DOHH2 (cell line): Measurements from ENCODE around the gene CTTN.

ENCODE experiments used
- H3F3A ChIP-seq: fragments of 200-600 bp; sonication (generic), shearing (Covaris generic); 2 replicates; pipeline ENCODE4 v1.6.0; 2016; ENCODE audit warnings: antibody characterized with exemption, mild to moderate bottlenecking; ENCODE audit not compliant: control insufficient read depth, insufficient read depth
- H3K27ac ChIP-seq: fragments of 200-600 bp; sonication (generic); 2 replicates; pipeline ENCODE4 v1.5.1; 2014; ENCODE audit warnings: low read depth, mild to moderate bottlenecking, low read length, moderate library complexity
- H3K27me3 ChIP-seq: fragments of 200-600 bp; sonication (generic); 2 replicates; pipeline ENCODE4 v1.6.1; 2014; ENCODE audit warnings: mild to moderate bottlenecking, low read length, mixed read lengths; ENCODE audit not compliant: control insufficient read depth
- H3K36me3 ChIP-seq: fragments of 200-600 bp; sonication (generic); 2 replicates; pipeline ENCODE4 v1.6.1; 2014; ENCODE audit warnings: mild to moderate bottlenecking, low read length, moderate library complexity, mixed read lengths; ENCODE audit not compliant: control insufficient read depth
- H3K4me1 ChIP-seq: fragments of 200-600 bp; sonication (generic); 2 replicates; pipeline ENCODE4 v1.6.1; 2014; ENCODE audit warnings: mild to moderate bottlenecking, low read length, mixed read lengths; ENCODE audit not compliant: control insufficient read depth
- H3K4me2 ChIP-seq: fragments of 200-600 bp; sonication (generic); 2 replicates; pipeline ENCODE4 v1.6.0; 2014; ENCODE audit warnings: mild to moderate bottlenecking, low read length, moderate library complexity
- H3K4me3 ChIP-seq: fragments of 200-600 bp; sonication (generic); 2 replicates; pipeline ENCODE4 v1.5.1; 2014; ENCODE audit warnings: mild to moderate bottlenecking, low read length, mixed read lengths
- H3K79me2 ChIP-seq: fragments of 200-600 bp; sonication (generic); 2 replicates; pipeline ENCODE4 v1.6.1; 2014; ENCODE audit warnings: mild to moderate bottlenecking, low read length, mixed read lengths; ENCODE audit not compliant: control insufficient read depth
- H3K9me2 ChIP-seq: fragments of 200-600 bp; sonication (generic); replicated peaks from 2 replicates; pipeline ENCODE4 v1.6.1; 2014; ENCODE audit warnings: mild to moderate bottlenecking, low read length, mixed read lengths; ENCODE audit not compliant: control insufficient read depth
- H3K9me3 ChIP-seq: fragments of 200-600 bp; sonication (generic); 2 replicates; pipeline ENCODE4 v1.6.1; 2014; ENCODE audit warnings: antibody characterized with exemption, low read length, mixed read lengths; ENCODE audit not compliant: control insufficient read depth, insufficient read depth
- H4K20me1 ChIP-seq: fragments of 200-600 bp; sonication (generic); 2 replicates; pipeline ENCODE4 v1.6.0; 2014; ENCODE audit warnings: low read depth, mild to moderate bottlenecking, antibody characterized with exemption, low read length, moderate library complexity; ENCODE audit not compliant: control insufficient read depth, insufficient read depth
- EZH2phosphoT487 ChIP-seq: fragments of 200-600 bp; sonication (generic); IDR thresholded peaks from 2 replicates; pipeline ENCODE4 v1.6.1; 2017; ENCODE audit warnings: borderline replicate concordance, mild to moderate bottlenecking, antibody characterized with exemption, low read length, moderate library complexity, mixed read lengths
- TF ChIP-seq, protein P1 (sequence below): fragments of 200-600 bp; sonication (generic); IDR thresholded peaks from one replicate; pipeline ENCODE4 v1.5.1; 2014; ENCODE audit warnings: antibody characterized with exemption, mild to moderate bottlenecking, low read depth, low read length; ENCODE audit not compliant: poor library complexity, severe bottlenecking

CTTN gene

DNA sequence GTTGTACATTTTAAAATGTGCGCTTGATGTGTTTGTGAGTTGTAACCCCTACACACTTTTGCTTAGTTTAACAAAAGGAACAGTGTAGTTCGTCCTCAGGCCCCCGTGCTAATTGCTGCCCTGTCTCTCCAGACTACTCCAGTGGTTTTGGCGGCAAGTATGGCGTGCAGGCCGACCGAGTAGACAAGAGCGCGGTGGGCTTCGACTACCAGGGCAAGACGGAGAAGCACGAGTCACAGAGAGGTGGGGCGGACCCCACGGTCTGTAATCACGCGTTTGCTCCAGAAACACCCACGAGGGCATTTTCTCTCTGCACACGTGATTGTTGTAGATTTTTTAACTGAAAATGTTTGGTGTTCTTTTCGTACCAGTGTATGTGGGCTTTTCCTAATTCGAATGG is 18.6 kb downstream of the CTTN start:
- no peaks in the 10 kb centered on the region; the same call in 1 of the 2 replicates for H4K20me1 ChIP-seq
- no peak overlapping the region for H3K27ac ChIP-seq
- no peaks in the 10 kb centered on the region for H3K36me3 ChIP-seq
- H3K4me3 ChIP-seq: no peak overlapping the region
- H3K79me2 ChIP-seq: no peaks in the 10 kb centered on the region
- no peaks in the 10 kb centered on the region for H3F3A ChIP-seq
- H3K9me3 ChIP-seq: no peaks in the 10 kb centered on the region
- peaks cover 13% of the 10 kb centered on the region; the same call in 1 of the 2 replicates for H3K27me3 ChIP-seq
- H3K4me1 ChIP-seq: no peaks in the 10 kb centered on the region
- TF ChIP-seq, protein P1, sequence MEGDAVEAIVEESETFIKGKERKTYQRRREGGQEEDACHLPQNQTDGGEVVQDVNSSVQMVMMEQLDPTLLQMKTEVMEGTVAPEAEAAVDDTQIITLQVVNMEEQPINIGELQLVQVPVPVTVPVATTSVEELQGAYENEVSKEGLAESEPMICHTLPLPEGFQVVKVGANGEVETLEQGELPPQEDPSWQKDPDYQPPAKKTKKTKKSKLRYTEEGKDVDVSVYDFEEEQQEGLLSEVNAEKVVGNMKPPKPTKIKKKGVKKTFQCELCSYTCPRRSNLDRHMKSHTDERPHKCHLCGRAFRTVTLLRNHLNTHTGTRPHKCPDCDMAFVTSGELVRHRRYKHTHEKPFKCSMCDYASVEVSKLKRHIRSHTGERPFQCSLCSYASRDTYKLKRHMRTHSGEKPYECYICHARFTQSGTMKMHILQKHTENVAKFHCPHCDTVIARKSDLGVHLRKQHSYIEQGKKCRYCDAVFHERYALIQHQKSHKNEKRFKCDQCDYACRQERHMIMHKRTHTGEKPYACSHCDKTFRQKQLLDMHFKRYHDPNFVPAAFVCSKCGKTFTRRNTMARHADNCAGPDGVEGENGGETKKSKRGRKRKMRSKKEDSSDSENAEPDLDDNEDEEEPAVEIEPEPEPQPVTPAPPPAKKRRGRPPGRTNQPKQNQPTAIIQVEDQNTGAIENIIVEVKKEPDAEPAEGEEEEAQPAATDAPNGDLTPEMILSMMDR: no peak
- TF ChIP-seq EZH2phosphoT487: no peak
- no peaks in the 10 kb centered on the region for H3K9me2 ChIP-seq
- no peak overlapping the region for H3K4me2 ChIP-seq

DNA sequence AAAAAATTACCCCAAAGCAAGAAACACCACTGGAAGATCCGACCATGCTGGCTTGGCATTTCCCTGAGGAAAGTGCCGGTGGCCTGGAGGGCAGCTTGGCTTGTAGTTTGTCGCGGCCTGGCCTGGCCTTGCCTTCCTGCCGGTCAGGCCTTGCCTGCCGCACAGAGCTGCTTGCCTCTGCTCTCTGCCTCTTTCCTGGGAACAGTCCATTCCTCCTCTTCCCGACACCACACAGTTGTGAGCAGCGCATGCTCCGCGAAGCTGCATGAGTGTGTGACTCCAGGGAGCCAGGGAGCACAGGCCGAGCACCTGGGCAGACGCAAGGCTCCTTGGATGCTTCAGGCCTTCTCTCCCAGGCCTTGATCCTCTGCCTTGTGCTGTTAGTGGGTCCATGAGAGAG is 19.8 kb downstream of the CTTN start:
- H3K27ac ChIP-seq: no peak overlapping the region
- peaks cover 13% of the 10 kb centered on the region; the same call in 1 of the 2 replicates for H3K27me3 ChIP-seq
- H3F3A ChIP-seq: no peaks in the 10 kb centered on the region
- H4K20me1 ChIP-seq: no peaks in the 10 kb centered on the region; the same call in 1 of the 2 replicates
- H3K9me3 ChIP-seq: no peaks in the 10 kb centered on the region
- no peaks in the 10 kb centered on the region for H3K36me3 ChIP-seq
- no peaks in the 10 kb centered on the region for H3K9me2 ChIP-seq
- no peak overlapping the region for H3K4me2 ChIP-seq
- H3K79me2 ChIP-seq: no peaks in the 10 kb centered on the region
- no peaks in the 10 kb centered on the region for H3K4me1 ChIP-seq
- no peak for TF ChIP-seq EZH2phosphoT487
- TF ChIP-seq, protein P1: no peak
- no peak overlapping the region for H3K4me3 ChIP-seq

DNA sequence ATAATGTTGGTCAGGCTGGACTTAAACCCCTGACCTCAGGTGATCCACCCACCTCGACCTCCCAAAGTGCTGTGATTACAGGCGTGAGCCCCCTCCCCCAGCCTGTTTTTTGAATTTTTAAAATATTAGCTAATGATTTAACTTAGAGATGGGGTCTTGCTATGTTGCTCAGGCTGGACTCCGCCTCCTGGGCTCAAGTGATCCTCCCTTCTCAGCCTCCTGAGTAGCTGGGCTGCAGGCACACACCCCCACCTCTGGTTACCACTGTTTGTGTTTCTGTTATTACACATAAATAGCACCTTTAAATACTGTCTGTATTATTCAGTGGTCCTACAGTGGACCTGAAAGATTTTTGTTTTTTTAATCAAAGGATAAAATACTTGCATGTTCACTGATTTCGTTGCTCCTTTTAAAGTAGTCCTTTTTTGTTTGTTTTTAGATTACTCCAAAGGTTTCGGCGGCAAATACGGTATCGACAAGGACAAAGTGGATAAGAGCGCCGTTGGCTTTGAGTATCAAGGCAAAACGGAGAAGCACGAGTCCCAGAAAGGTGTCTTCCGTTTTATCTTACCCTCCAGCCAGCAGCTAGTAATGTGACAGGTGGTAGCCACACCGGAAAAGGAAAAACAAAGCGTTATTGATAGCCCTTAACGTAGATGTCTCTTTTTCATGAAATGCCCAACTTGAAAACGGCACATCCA is 21.1 kb downstream of the CTTN start:
- Histone ChIP-seq H3K4me2 (no peak overlapping the region), H4K20me1 (no peaks in the 10 kb centered on the region; the same call in 1 of the 2 replicates), H3K27me3 (peaks cover 13% of the 10 kb centered on the region; the same call in 1 of the 2 replicates), H3K79me2 (no peaks in the 10 kb centered on the region), H3K9me2 (no peaks in the 10 kb centered on the region), H3K4me3 (no peak overlapping the region), H3K4me1 (no peaks in the 10 kb centered on the region), H3K27ac (no peak overlapping the region), H3F3A (no peaks in the 10 kb centered on the region), H3K9me3 (no peaks in the 10 kb centered on the region), H3K36me3 (no peaks in the 10 kb centered on the region)
- no peak for TF ChIP-seq EZH2phosphoT487

DNA sequence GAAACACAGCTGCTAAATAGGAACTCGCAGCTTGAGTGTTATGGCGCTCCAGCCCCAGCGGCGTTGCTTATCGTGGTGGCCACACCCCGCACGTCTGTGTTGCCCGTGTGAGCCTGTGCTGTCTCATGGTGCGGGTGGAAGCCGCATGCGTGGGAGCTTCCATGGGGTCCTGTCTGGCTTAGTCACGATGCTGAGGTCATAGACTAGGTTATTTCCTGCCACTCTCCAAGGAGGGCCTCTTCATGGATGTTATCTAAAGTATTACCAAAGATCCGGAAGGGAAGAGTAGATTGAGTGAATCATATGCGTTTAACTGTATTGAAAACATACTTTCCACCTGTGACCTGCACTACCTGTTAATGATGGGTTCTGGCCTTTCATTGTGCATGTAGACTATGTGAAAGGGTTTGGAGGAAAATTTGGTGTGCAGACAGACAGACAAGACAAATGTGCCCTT is 21.7 kb downstream of the CTTN start:
- no peak for TF ChIP-seq EZH2phosphoT487
- TF ChIP-seq, protein P1: no peak
- Histone ChIP-seq H3K4me3 (no peak overlapping the region), H3K9me2 (no peaks in the 10 kb centered on the region), H3K9me3 (no peaks in the 10 kb centered on the region), H3K79me2 (no peaks in the 10 kb centered on the region), H3K4me1 (no peaks in the 10 kb centered on the region), H3K27ac (no peak overlapping the region), H3F3A (no peaks in the 10 kb centered on the region), H4K20me1 (no peaks in the 10 kb centered on the region), H3K27me3 (peaks cover 11% of the 10 kb centered on the region; the same call in 1 of the 2 replicates), H3K4me2 (no peak overlapping the region), H3K36me3 (no peaks in the 10 kb centered on the region)
